CD4-positive, CD25-positive, alpha-beta regulatory T cell (primary cell): ENCODE results near the gene VAMP5. TPM values are rescaled to one million over a fixed set of nuclear protein-coding genes. Genes with fewer than 3 reads are reported as not detected.
A peak's percentile ranks its signal among the peaks of the same experiment; 100 is the strongest.

Experiments used
- ATAC-seq, 2 donors: fragments of 150-1000 bp; cut with Tn5 transposase; one replicate each; pipeline ENCODE4 v1.10.0; 2021; ENCODE audit warnings: low read depth in 2 of 2, moderate number of reproducible peaks in 2 of 2, moderate library complexity in 1 of 2
- DNase-seq, 3 donors: peaks; one replicate each; pipeline versions ENCODE4 v3.0.0 to v3.0.0-alpha.2; 2012 to 2022; ENCODE audit warnings: mixed read lengths in 1 of 3
- H3K27ac ChIP-seq: one replicate; pipeline ENCODE4 v1.7.0; 2013; ENCODE audit warnings: mild to moderate bottlenecking, low read length; ENCODE audit not compliant: insufficient read depth, poor library complexity, severe bottlenecking
- H3K27me3 ChIP-seq: one replicate; pipeline ENCODE4 v1.7.0; 2013; ENCODE audit warnings: low read length; ENCODE audit not compliant: control insufficient read depth, insufficient read depth
- H3K36me3 ChIP-seq: one replicate; pipeline ENCODE4 v1.7.0; 2013; ENCODE audit warnings: mild to moderate bottlenecking, low read length, moderate library complexity; ENCODE audit not compliant: control insufficient read depth, insufficient read depth
- H3K4me1 ChIP-seq: 2 replicates; pipeline ENCODE4 v1.7.0; 2013; ENCODE audit warnings: mild to moderate bottlenecking, low read length; ENCODE audit not compliant: insufficient read depth, control insufficient read depth, poor library complexity, severe bottlenecking
- H3K4me3 ChIP-seq: one replicate; pipeline ENCODE4 v1.7.0; 2013; ENCODE audit warnings: low read depth, mild to moderate bottlenecking, low read length, moderate library complexity
- H3K9me3 ChIP-seq, 2 experiments: 1 replicate in 1 of 2; 2 replicates in 1 of 2; pipeline ENCODE4 v1.7.0; 2013; ENCODE audit warnings: low read length in 2 of 2, mild to moderate bottlenecking in 1 of 2, moderate library complexity in 1 of 2; ENCODE audit not compliant: control insufficient read depth in 2 of 2
- H3K27ac Mint-ChIP-seq, 3 donors: one replicate each; pipeline ENCODE4 v1.8.0; 2020 to 2022; ENCODE audit warnings: mild to moderate bottlenecking in 3 of 3, mixed read lengths in 3 of 3, moderate library complexity in 2 of 3
- H3K27me3 Mint-ChIP-seq: one replicate; pipeline ENCODE4 v1.8.0; 2022; ENCODE audit warnings: mild to moderate bottlenecking, mixed read lengths
- H3K36me3 Mint-ChIP-seq: one replicate; pipeline ENCODE4 v1.8.0; 2020; ENCODE audit warnings: mixed read lengths
- H3K4me1 Mint-ChIP-seq, 4 donors: one replicate each; pipeline ENCODE4 v1.8.0; 2020 to 2022; ENCODE audit warnings: mixed read lengths in 4 of 4, mild to moderate bottlenecking in 1 of 4
- H3K4me3 Mint-ChIP-seq, 4 donors: one replicate each; pipeline ENCODE4 v1.8.0; 2020 to 2022; ENCODE audit warnings: mild to moderate bottlenecking in 4 of 4, mixed read lengths in 4 of 4, moderate library complexity in 3 of 4
- H3K9me3 Mint-ChIP-seq, 7 donors: one replicate each; pipeline ENCODE4 v1.8.0; 2020 to 2022; ENCODE audit warnings: mixed read lengths in 7 of 7, mild to moderate bottlenecking in 3 of 7, moderate library complexity in 2 of 7
- polyA plus RNA-seq, 4 donors: library from polyadenylated mRNA; unstranded; fragments of 300-500 nt; fragmentation: Illumina TruSeq; gene quantifications; one replicate each; pipeline ENCODE4 v1.2.3, GENCODE V29; 2021
- total RNA-seq: library from RNA; stranded (reverse); gene quantifications from one replicate; pipeline ENCODE4 v1.2.3, GENCODE V29; 2022

The VAMP5 gene
- total and polyA plus RNA-seq, 5 donors from 2014 or later, result 54.8 to 215 (median 158) TPM

DNA sequence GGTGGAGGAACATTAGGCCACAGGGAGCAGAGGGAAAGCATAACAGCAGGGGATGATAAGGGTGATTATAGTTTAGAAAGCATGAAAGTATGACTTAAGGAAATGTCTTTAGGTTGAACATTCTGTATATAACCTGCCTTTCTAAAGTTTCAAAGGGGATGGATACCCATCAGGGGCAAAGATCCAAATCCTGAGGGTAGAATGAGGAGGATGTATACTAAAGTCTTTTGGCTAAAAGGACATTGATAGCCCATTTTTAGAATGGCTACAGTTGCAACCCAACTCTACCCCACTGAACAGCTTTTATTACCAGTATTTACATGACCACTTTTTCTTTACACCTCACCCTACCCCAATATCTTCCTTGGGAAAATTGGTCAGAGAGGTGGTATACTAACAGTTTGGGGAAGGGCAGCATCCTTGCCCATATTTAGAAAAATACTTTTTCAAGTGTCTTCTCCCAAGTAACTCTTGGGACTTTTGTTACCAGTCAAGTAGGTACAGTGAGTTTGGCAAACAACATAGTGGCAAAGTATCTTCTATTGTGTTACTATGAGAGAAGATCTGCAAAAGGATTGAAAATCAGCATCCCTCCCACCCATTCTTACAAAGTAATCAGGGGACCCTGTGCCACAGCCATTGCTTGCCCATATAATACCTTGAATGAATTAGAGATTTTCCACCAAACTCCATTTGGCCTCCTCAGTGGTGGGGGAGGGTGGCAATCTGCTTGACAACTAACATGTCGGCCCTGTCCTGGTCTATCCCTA lies 37.0 kb upstream of the VAMP5 start:
- Mint-ChIP-seq H3K27ac (peak overlapping the region in 1 of 3 donors; percentile 32), H3K4me3 (no peak overlapping the region), H3K36me3 (peaks cover 37% of the 10 kb centered on the region), H3K4me1 (peaks cover 0 to 17% (median 12%) of the 10 kb centered on the region in 4 donors), H3K27me3 (no peaks in the 10 kb centered on the region), H3K9me3 (no peaks in the 10 kb centered on the region)
- Histone ChIP-seq H3K36me3 (peaks cover 60% of the 10 kb centered on the region), H3K4me1 (no peaks in the 10 kb centered on the region), H3K27ac (no peak overlapping the region), H3K9me3 (no peaks in the 10 kb centered on the region), H3K27me3 (no peaks in the 10 kb centered on the region), H3K4me3 (no peak overlapping the region)
- DNase-seq (no peak), ATAC-seq (no peak)

DNA sequence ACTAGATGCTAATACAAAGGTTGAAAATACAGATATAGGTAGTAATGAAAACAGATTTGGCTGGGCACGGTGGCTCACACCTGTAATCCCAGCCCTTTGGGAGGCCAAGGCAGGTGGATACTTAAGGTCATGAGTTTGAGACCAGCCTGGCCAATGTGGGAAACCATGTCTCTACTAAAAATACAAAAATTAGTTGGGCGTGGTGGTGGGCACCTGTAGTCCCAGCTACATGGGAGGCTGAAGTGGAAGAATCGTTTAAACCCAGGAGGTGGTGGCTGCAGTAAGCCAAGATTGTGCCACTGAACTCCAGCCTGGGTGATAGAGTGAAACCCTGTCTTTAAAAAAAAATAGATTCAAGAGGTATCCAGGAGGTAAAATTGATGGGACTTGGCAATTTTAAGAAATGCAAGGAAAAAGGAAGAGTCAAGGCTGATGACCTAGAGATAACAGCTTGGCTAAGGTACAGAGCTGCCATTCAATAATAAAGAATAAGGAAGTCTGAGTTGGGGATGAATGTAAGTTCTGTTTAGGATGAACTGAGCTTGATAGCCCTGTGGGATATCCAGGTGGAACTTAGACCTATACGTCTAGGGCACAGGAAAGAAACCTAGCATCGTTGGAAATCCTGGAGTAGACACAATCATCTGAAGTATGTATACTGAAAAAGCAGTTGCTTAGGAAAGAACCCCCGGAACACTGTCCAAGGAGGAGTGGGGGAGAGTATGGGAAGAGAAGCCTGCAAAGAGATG lies 36.2 kb upstream of the VAMP5 start:
- Histone ChIP-seq H3K4me3 (no peak overlapping the region), H3K9me3 (no peaks in the 10 kb centered on the region), H3K4me1 (no peaks in the 10 kb centered on the region), H3K36me3 (peaks cover 57% of the 10 kb centered on the region), H3K27ac (no peak overlapping the region), H3K27me3 (no peaks in the 10 kb centered on the region)
- Mint-ChIP-seq H3K27ac (peak overlapping the region in 2 of 3 donors; percentile 26 to 32), H3K4me1 (peaks cover 0 to 10% (median 7%) of the 10 kb centered on the region in 4 donors), H3K36me3 (peaks cover 33% of the 10 kb centered on the region), H3K9me3 (no peaks in the 10 kb centered on the region), H3K4me3 (no peak overlapping the region), H3K27me3 (no peaks in the 10 kb centered on the region)
- DNase-seq (no peak), ATAC-seq (no peak)

DNA sequence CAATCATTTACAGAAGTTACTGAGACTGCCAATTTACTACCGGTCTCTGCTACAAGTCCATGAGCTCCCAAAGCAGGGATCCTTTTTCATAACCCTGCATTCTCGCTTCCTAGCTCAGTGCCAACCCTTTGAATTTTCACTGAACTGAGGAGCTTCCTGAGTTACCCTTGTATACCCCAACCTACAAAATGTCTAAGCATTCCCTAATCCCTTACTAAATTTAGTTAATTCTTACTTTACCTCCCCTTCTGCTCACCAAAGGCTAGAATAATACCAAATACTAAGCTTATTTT lies 35.7 kb upstream of the VAMP5 start:
- DNase-seq (no peak), ATAC-seq (no peak)
- H3K4me1 Mint-ChIP-seq, result peaks cover 0 to 8% (median 6%) of the 10 kb centered on the region in 4 donors
- H3K27me3 ChIP-seq, result no peaks in the 10 kb centered on the region
- no peaks in the 10 kb centered on the region for H3K9me3 Mint-ChIP-seq
- H3K27me3 Mint-ChIP-seq, result no peaks in the 10 kb centered on the region
- H3K4me3 ChIP-seq, result no peak overlapping the region
- no peak overlapping the region for H3K27ac ChIP-seq
- H3K27ac Mint-ChIP-seq, result peak overlapping the region in 1 of 3 donors; percentile 26
- H3K4me3 Mint-ChIP-seq, result no peak overlapping the region
- H3K36me3 ChIP-seq, result peaks cover 52% of the 10 kb centered on the region
- H3K4me1 ChIP-seq, result no peaks in the 10 kb centered on the region
- H3K9me3 ChIP-seq, result no peaks in the 10 kb centered on the region
- H3K36me3 Mint-ChIP-seq, result peaks cover 29% of the 10 kb centered on the region

DNA sequence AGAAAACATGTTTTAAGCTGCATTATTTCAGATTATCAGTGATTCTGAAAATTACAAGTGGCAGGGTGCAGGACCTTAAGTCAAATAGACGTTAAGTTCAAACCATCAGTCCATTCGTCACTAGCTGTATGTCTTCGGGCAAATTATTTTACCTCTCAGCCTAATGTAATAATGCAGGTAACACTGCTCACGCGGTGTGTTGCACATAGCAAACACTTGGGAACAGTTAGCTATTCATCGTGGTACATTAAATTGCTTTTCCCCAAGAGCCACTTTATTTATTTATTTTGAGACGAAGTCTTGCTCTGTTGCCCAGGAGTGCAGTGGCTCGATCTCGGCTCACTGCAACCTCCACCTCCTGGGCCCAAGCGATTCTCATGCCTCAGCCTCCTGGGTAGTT lies 35.1 kb upstream of the VAMP5 start:
- Histone ChIP-seq H3K4me3 (no peak overlapping the region), H3K9me3 (no peaks in the 10 kb centered on the region), H3K27me3 (no peaks in the 10 kb centered on the region), H3K4me1 (no peaks in the 10 kb centered on the region), H3K36me3 (peaks cover 51% of the 10 kb centered on the region), H3K27ac (no peak overlapping the region)
- peaks cover 25% of the 10 kb centered on the region for H3K36me3 Mint-ChIP-seq
- peaks cover 0 to 8% (median 5%) of the 10 kb centered on the region in 4 donors for H3K4me1 Mint-ChIP-seq
- DNase-seq (no peak), ATAC-seq (no peak)
- no peak overlapping the region for H3K27ac Mint-ChIP-seq
- no peaks in the 10 kb centered on the region for H3K9me3 Mint-ChIP-seq
- no peak overlapping the region for H3K4me3 Mint-ChIP-seq
- no peaks in the 10 kb centered on the region for H3K27me3 Mint-ChIP-seq

DNA sequence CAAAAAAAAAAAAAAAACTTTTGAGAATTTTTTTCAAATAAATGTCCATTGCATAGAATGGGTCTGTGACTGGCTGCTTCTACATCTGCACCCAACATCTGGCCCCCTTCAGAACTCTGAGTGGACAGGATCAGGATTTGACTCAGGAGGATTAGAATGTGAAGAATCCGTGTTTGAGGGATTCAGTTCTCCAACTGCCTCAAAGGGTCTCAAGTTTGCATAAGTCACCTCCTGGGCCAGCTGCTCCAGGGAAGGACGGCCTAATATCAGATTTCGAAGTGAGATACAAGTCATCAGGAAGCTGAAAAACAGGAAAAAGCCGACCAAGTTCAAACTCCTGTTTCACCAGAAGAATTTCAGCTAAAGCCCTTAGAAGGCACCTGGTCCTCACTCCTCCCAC lies 34.4 kb upstream of the VAMP5 start:
- no peak overlapping the region for H3K4me3 Mint-ChIP-seq
- Histone ChIP-seq H3K36me3 (peaks cover 51% of the 10 kb centered on the region), H3K27ac (no peak overlapping the region)

DNA sequence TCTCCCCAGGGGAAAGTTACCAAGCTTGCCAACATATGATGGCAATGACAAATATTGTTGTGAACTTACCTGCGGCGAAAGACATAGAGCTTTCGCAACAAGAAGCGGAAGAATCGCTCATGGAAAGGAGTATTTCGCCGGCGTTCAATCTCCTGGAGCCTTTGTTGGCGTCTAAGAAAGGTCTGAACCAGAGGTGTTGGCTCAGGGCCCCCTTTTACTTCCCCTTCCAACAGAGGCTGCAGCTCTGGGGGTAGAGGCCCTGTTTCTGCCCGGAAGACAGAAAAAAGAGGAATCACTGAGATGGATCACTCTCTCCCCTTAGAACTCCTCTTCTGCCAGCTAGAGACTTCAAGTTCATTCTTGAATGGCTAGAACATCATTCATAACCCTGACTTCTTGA lies 33.7 kb upstream of the VAMP5 start:
- Mint-ChIP-seq H3K27ac (no peak overlapping the region), H3K27me3 (no peaks in the 10 kb centered on the region), H3K4me1 (peaks cover 0 to 8% (median 4%) of the 10 kb centered on the region in 4 donors), H3K9me3 (no peaks in the 10 kb centered on the region), H3K4me3 (no peak overlapping the region), H3K36me3 (peaks cover 24% of the 10 kb centered on the region)
- no peaks in the 10 kb centered on the region for H3K9me3 ChIP-seq
- no peak for ATAC-seq
- H3K4me1 ChIP-seq, result no peaks in the 10 kb centered on the region
- peaks cover 50% of the 10 kb centered on the region for H3K36me3 ChIP-seq
- H3K27me3 ChIP-seq, result no peaks in the 10 kb centered on the region
- DNase-seq, result no peak
- no peak overlapping the region for H3K27ac ChIP-seq
- H3K4me3 ChIP-seq, result no peak overlapping the region

More for the DNA sequence above, 34.4 kb upstream of the VAMP5 start:
- ATAC-seq (no peak), DNase-seq (no peak)
- Mint-ChIP-seq H3K36me3 (peaks cover 24% of the 10 kb centered on the region), H3K4me1 (peaks cover 0 to 8% (median 4%) of the 10 kb centered on the region in 4 donors), H3K9me3 (no peaks in the 10 kb centered on the region), H3K27me3 (no peaks in the 10 kb centered on the region), H3K27ac (no peak overlapping the region)
- Histone ChIP-seq H3K9me3 (no peaks in the 10 kb centered on the region), H3K27me3 (no peaks in the 10 kb centered on the region), H3K4me3 (no peak overlapping the region), H3K4me1 (no peaks in the 10 kb centered on the region)

DNA sequence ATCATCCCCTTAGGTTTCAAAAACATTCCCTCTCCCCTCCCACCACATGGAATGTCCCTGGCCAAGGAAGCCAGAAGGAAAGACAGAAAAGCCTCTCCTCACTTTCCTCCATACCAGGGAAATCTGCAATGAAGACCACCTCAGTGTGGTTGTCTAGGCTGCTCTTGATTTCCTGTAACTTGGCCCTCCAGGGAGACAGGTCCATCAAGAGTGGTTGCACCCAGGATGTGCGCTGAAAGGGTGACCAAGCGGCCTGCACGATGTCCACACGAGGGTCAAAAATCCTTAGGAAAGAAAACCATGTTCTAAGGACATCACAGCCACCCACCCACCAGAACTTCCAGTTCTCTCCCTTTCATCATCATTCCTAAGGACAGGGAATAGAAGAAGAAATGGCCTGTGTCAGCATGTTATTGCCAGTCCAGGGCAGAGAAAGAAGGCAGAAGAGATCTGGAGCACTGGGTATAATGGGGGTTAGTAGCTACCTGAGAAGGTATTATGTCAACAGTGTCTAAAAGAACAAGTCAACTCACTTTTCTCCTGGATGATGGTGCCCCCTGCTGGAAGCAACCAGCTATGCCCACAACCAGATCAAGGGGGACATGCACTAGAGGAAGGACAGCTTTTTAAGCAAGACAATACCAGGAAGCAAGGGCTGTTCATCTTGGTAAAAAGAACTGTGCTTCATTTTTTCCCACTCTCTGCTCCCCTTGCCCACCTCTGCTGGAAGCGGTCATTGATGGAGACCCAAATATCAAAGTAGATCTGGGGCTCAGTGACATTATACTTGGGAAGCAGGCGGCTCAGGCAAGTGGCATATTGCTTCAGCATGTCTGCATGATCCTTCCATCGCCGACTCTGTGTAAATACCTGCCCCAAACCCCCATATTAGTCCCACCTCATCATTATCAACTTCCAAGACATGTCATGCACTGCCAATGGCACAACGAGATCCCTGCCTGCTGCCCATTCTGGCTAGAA lies 32.2 kb upstream of the VAMP5 start:
- Histone ChIP-seq H3K9me3 (no peaks in the 10 kb centered on the region), H3K27me3 (no peaks in the 10 kb centered on the region), H3K27ac (no peak overlapping the region), H3K36me3 (peaks cover 44% of the 10 kb centered on the region), H3K4me1 (no peaks in the 10 kb centered on the region), H3K4me3 (no peak overlapping the region)
- no peaks in the 10 kb centered on the region for H3K27me3 Mint-ChIP-seq
- peak overlapping the region in 2 of 3 donors; percentile 66 to 75 for H3K27ac Mint-ChIP-seq
- peaks cover 30% of the 10 kb centered on the region for H3K36me3 Mint-ChIP-seq
- H3K9me3 Mint-ChIP-seq, result no peaks in the 10 kb centered on the region
- ATAC-seq, result peak; percentile 91 to 95
- peaks cover 4 to 8% (median 4%) of the 10 kb centered on the region in 4 donors for H3K4me1 Mint-ChIP-seq
- no peak overlapping the region for H3K4me3 Mint-ChIP-seq
- peak; percentile 79 to 92 (median 89) for DNase-seq
